WTC11 (cell line): Measurements from ENCODE around the gene FFAR4.

Experiments used
- ATF1 ChIP-seq: sonication (generic); formaldehyde crosslinking; IDR thresholded peaks from 2 replicates; pipeline ENCODE4 v1.8.1; 2023; ENCODE audit warnings: mild to moderate bottlenecking, moderate library complexity, missing genetic modification reagents
- CREB1 ChIP-seq: sonication (generic); formaldehyde crosslinking; IDR thresholded peaks from 2 replicates; pipeline ENCODE4 v1.8.0; 2023; ENCODE audit warnings: mild to moderate bottlenecking, missing genetic modification reagents
- GABPB1 ChIP-seq: sonication (generic); formaldehyde crosslinking; IDR thresholded peaks from 2 replicates; pipeline ENCODE4 v1.8.1; 2023; ENCODE audit warnings: mild to moderate bottlenecking, missing genetic modification reagents
- GRHL2 ChIP-seq: fragments of 250-450 bp; sonication (Bioruptor Pico); IDR thresholded peaks from 2 replicates; pipeline ENCODE4 v1.8.0; 2022; ENCODE audit warnings: mild to moderate bottlenecking, moderate library complexity; ENCODE audit not compliant: insufficient replicate concordance, severe bottlenecking
- JAZF1 ChIP-seq: fragments of 250-450 bp; sonication (Bioruptor Pico); IDR thresholded peaks from 2 replicates; pipeline ENCODE4 v1.9.0; 2021; ENCODE audit warnings: moderate library complexity, mild to moderate bottlenecking, inconsistent platforms
- MYBL2 ChIP-seq: sonication (generic); formaldehyde crosslinking; IDR thresholded peaks from 2 replicates; pipeline ENCODE4 v1.8.1; 2023; ENCODE audit warnings: mild to moderate bottlenecking, moderate library complexity, missing genetic modification reagents
- SMAD4 ChIP-seq: sonication (generic); formaldehyde crosslinking; IDR thresholded peaks from 2 replicates; pipeline ENCODE4 v1.8.0; 2022; ENCODE audit warnings: mild to moderate bottlenecking, missing genetic modification reagents
- SP1 ChIP-seq: sonication (generic); formaldehyde crosslinking; conservative IDR thresholded peaks from 2 replicates; pipeline ENCODE4 v1.8.1; 2022; ENCODE audit warnings: missing genetic modification reagents
- TP53 ChIP-seq: sonication (generic); formaldehyde crosslinking; IDR thresholded peaks from 2 replicates; pipeline ENCODE4 v1.8.1; 2023; ENCODE audit warnings: mild to moderate bottlenecking, missing genetic modification reagents
- TF ChIP-seq, protein P1 (sequence below): fragments of 200-600 bp; IDR thresholded peaks from 2 replicates; pipeline ENCODE4 v1.8.0; 2022; ENCODE audit warnings: antibody characterized with exemption
- TF ChIP-seq, protein P2 (sequence below): sonication (generic); formaldehyde crosslinking; IDR thresholded peaks from 2 replicates; pipeline ENCODE4 v1.8.0; 2023; ENCODE audit warnings: mild to moderate bottlenecking, missing genetic modification reagents
- TF ChIP-seq, protein P3 (sequence below): sonication (generic); formaldehyde crosslinking; IDR thresholded peaks from 2 replicates; pipeline ENCODE4 v1.8.0; 2022; ENCODE audit warnings: mild to moderate bottlenecking, missing genetic modification reagents
- TF ChIP-seq, protein P4 (sequence below): sonication (generic); formaldehyde crosslinking; IDR thresholded peaks from 2 replicates; pipeline ENCODE4 v1.8.1; 2022; ENCODE audit warnings: low read depth, missing genetic modification reagents, borderline replicate concordance
- TF ChIP-seq, protein P5 (sequence below): sonication (generic); formaldehyde crosslinking; IDR thresholded peaks from 2 replicates; pipeline ENCODE4 v1.8.1; 2022; ENCODE audit warnings: mild to moderate bottlenecking, missing genetic modification reagents, moderate library complexity, borderline replicate concordance

DNA sequence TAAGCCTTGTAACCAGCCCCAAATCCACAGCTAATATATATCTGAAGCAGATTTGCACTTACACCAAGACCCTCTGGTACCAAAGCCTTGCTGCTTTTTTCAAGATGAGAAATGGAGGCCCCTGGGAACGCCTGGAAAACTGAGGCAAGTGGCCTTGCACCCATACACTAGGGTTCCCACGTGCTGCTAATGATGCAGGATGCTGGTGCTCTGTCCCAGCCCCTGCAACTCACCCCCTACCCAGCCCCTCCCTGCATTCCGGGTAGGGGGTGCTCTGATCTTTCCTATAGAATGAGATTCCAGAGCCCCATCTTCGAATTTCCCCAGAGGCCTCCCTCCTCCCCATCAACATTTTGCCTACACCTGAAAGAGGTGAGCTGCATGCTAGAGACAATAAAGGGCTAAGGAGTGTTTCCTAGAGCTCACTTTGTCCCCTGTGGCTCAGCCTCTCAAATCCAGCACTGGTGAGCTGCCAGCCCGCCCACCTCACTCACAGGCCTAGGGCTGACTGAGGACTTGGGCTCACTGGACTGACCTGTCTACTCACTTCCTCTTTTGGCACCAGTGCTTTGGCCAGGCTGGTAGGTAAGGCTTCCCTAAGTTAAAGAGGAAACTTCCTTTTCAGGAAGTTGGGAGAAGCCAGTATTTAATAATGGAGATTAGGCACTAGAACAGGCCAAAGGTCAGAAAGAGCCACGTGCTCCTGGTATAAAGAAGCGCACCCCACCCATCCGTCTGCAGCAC is 24.8 kb downstream of the FFAR4 start:
- TF ChIP-seq, protein P1, sequence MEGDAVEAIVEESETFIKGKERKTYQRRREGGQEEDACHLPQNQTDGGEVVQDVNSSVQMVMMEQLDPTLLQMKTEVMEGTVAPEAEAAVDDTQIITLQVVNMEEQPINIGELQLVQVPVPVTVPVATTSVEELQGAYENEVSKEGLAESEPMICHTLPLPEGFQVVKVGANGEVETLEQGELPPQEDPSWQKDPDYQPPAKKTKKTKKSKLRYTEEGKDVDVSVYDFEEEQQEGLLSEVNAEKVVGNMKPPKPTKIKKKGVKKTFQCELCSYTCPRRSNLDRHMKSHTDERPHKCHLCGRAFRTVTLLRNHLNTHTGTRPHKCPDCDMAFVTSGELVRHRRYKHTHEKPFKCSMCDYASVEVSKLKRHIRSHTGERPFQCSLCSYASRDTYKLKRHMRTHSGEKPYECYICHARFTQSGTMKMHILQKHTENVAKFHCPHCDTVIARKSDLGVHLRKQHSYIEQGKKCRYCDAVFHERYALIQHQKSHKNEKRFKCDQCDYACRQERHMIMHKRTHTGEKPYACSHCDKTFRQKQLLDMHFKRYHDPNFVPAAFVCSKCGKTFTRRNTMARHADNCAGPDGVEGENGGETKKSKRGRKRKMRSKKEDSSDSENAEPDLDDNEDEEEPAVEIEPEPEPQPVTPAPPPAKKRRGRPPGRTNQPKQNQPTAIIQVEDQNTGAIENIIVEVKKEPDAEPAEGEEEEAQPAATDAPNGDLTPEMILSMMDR = no peak
- TF ChIP-seq MYBL2 (CRISPR knock-in tag) (no peak), TP53 (CRISPR knock-in tag) (no peak), GRHL2 (CRISPR knock-in tag) (no peak), SMAD4 (CRISPR knock-in tag) (no peak), CREB1 (CRISPR knock-in tag) (no peak), SP1 (CRISPR knock-in tag) (no peak), GABPB1 (no peak), ATF1 (CRISPR knock-in tag) (no peak), JAZF1 (CRISPR knock-in tag) (no peak)
- TF ChIP-seq, protein P2, sequence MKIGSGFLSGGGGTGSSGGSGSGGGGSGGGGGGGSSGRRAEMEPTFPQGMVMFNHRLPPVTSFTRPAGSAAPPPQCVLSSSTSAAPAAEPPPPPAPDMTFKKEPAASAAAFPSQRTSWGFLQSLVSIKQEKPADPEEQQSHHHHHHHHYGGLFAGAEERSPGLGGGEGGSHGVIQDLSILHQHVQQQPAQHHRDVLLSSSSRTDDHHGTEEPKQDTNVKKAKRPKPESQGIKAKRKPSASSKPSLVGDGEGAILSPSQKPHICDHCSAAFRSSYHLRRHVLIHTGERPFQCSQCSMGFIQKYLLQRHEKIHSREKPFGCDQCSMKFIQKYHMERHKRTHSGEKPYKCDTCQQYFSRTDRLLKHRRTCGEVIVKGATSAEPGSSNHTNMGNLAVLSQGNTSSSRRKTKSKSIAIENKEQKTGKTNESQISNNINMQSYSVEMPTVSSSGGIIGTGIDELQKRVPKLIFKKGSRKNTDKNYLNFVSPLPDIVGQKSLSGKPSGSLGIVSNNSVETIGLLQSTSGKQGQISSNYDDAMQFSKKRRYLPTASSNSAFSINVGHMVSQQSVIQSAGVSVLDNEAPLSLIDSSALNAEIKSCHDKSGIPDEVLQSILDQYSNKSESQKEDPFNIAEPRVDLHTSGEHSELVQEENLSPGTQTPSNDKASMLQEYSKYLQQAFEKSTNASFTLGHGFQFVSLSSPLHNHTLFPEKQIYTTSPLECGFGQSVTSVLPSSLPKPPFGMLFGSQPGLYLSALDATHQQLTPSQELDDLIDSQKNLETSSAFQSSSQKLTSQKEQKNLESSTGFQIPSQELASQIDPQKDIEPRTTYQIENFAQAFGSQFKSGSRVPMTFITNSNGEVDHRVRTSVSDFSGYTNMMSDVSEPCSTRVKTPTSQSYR = no peak
- TF ChIP-seq, protein P3, sequence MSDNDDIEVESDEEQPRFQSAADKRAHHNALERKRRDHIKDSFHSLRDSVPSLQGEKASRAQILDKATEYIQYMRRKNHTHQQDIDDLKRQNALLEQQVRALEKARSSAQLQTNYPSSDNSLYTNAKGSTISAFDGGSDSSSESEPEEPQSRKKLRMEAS = no peak
- TF ChIP-seq, protein P4, sequence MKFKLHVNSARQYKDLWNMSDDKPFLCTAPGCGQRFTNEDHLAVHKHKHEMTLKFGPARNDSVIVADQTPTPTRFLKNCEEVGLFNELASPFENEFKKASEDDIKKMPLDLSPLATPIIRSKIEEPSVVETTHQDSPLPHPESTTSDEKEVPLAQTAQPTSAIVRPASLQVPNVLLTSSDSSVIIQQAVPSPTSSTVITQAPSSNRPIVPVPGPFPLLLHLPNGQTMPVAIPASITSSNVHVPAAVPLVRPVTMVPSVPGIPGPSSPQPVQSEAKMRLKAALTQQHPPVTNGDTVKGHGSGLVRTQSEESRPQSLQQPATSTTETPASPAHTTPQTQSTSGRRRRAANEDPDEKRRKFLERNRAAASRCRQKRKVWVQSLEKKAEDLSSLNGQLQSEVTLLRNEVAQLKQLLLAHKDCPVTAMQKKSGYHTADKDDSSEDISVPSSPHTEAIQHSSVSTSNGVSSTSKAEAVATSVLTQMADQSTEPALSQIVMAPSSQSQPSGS (CRISPR knock-in tag) = no peak
- TF ChIP-seq, protein P5, sequence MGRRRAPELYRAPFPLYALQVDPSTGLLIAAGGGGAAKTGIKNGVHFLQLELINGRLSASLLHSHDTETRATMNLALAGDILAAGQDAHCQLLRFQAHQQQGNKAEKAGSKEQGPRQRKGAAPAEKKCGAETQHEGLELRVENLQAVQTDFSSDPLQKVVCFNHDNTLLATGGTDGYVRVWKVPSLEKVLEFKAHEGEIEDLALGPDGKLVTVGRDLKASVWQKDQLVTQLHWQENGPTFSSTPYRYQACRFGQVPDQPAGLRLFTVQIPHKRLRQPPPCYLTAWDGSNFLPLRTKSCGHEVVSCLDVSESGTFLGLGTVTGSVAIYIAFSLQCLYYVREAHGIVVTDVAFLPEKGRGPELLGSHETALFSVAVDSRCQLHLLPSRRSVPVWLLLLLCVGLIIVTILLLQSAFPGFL (CRISPR knock-in tag) = no peak
